C4-2B (cell line): ENCODE results near the gene MSH2.

ENCODE experiments used
- ZFX ChIP-seq: fragments of 450-650 bp; IDR thresholded peaks from 2 replicates; pipeline ENCODE4 v1.6.1; 2017
- TF ChIP-seq, protein P1 (sequence below): fragments of 450-650 bp; conservative IDR thresholded peaks from 2 replicates; pipeline ENCODE4 v1.5.1; 2017; ENCODE audit warnings: mild to moderate bottlenecking

- TF ChIP-seq, protein P1, sequence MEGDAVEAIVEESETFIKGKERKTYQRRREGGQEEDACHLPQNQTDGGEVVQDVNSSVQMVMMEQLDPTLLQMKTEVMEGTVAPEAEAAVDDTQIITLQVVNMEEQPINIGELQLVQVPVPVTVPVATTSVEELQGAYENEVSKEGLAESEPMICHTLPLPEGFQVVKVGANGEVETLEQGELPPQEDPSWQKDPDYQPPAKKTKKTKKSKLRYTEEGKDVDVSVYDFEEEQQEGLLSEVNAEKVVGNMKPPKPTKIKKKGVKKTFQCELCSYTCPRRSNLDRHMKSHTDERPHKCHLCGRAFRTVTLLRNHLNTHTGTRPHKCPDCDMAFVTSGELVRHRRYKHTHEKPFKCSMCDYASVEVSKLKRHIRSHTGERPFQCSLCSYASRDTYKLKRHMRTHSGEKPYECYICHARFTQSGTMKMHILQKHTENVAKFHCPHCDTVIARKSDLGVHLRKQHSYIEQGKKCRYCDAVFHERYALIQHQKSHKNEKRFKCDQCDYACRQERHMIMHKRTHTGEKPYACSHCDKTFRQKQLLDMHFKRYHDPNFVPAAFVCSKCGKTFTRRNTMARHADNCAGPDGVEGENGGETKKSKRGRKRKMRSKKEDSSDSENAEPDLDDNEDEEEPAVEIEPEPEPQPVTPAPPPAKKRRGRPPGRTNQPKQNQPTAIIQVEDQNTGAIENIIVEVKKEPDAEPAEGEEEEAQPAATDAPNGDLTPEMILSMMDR, result no peak
- TF ChIP-seq ZFX, result no peak
Measured at GRCh38 chr2:47360283-47360682, 42.7 kb upstream of the MSH2 start.
